GM18505 (cell line): Measurements from ENCODE around the gene GPR15LG.
A peak's percentile ranks its signal among the peaks of the same experiment; 100 is the strongest.

Experiments used
- ATAC-seq: cut with Tn5 transposase; IDR thresholded peaks from one replicate; pipeline ENCODE4 v1.9.1; 2021; ENCODE audit not compliant: unreplicated experiment
- POLR2A ChIP-seq: IDR thresholded peaks from 4 replicates; pipeline ENCODE4 v1.6.1; 2011; ENCODE audit warnings: borderline replicate concordance; ENCODE audit not compliant: insufficient read depth, insufficient read length; ENCODE audit errors: extremely low read depth

Gene GPR15LG

DNA sequence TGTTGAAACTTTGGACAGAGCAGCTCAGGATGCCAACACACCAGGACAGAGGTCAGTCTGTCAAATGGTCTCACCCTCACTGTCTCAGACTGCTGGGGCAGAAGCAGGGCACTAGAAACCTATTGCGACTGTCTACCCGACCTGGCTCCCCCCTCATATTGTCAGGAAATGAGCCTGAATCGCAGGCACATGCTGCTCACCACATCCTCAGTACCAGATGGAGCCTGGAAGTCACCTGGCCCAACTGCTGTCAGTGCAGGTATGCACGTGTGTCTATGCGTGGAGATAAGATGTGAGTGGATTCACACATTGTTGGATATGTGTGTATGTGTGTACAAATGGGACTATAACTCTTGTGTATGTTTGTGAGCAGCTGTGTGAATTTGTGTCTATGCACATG is 17.5 kb downstream of the GPR15LG start:
- ATAC-seq, result no peak
- TF ChIP-seq POLR2A, result no peak

GRCh38 chr10:84193327-84193726 is 19.7 kb downstream of the GPR15LG start:
- TF ChIP-seq POLR2A, result no peak
- ATAC-seq, result no peak

DNA sequence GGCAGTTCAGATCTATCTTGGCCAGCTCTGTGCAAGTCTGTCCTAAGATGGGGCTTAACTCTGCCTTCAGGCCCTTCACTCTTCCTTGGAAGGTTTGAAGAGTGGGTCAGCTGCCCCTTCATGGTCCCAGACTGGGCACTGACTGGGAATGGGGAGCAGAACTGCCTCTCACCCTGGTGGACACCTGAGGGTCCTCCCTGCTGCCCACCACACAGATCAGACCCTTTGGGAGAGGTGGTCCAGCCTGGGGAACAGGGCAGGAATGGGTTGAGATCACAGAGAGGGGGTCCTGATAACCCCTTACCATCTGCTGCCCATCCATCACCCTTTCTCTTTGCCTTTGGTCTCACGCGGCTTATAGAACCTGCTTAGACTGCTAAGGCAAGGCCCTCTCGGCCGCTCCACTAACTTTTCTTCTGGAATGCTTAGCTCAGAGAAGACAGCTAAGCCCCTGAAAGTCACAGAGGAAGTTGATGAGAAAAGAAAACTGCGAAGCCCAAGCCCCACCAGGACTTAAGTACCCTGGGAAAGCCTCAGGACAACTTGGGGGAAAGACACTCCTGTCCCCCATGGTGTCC is 20.3 kb downstream of the GPR15LG start:
- no peak for TF ChIP-seq POLR2A
- ATAC-seq, result no peak

GRCh38 chr10:84194424-84195043 is 20.9 kb downstream of the GPR15LG start, which contains the start of gene CDHR1:
CDHR1 (plus strand) TSS chr10:84194537; CDS start chr10:84194761, 224 bp downstream.
- no peak for TF ChIP-seq POLR2A
- ATAC-seq, result peak; percentile 63

DNA sequence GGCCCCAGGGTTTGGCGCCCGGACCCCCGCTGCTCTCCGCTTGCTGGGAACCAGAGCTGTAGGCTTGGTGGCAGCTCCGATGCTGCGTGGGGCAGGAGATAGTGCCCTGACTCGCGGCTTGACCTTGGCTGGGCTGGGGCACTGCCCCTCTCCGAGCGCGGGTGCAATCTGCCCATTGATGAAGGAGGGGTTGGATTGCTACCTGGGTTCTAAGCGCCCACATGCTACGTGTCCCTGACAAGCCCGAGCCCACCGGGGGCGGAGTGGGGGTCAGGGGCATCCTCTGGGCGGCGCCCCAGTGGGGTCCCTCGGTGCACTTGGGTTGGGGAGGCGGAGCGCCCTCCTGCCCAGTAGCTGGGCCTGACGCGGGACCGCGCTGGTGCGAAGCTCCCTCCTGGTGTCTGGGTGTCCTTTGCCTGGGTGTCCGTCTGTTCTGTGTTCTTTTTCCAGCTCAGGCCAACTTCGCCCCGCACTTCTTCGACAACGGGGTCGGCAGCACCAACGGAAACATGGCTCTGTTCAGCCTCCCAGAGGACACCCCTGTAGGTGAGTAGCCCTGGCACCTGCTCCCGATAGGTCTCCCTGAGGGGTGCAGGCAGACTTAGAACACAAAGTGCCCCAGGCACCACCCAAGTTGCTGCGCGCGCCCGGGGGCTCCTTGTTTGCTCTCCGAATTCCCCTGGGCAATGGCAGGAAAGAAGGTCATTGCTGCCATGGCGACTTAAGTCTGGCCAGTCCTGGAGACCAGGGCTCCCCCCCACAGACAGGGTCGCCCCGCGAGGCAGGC is 21.6 kb downstream of the GPR15LG start:
- ATAC-seq, result no peak
- TF ChIP-seq POLR2A, result no peak

DNA sequence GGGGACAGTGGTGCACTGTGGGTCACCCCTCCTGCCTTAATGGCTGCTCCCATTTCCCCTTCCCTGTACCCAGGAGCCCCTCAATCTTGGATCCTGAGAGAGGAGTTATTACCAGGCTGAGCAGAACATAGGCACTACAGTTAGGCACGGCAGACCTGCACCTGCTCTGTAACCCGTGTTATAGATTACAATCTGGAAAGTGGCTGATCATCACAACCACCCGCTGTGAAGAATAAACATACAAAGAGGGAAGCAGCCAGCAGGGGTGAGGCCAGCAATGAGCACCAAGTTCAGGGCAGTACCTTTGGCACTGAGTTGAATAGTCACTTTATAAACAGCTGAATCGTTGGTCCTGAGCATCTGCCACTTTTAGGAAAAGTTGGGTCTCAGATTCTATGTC is 22.5 kb downstream of the GPR15LG start:
- ATAC-seq, result no peak
- TF ChIP-seq POLR2A, result no peak

DNA sequence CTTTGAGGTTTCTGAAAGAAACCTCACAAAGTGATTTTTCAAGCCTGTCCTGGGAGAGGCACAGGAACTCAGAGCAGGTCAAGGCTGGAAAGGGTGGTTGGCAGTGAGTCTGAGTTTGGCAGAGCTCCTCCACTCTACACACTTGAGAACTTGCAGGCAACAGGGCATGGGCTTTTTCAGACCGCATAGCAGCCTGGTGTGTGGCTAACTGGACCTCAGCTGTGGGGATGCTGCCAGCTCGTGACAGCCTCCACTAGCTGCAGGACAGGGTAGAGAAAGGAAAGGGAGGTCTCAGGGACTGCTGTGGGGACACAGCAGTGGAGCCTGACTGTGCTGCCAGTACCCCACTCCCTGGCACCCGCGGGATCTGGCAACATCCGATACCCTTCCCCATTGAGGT is 23.3 kb downstream of the GPR15LG start:
- TF ChIP-seq POLR2A, result no peak
- no peak for ATAC-seq

DNA sequence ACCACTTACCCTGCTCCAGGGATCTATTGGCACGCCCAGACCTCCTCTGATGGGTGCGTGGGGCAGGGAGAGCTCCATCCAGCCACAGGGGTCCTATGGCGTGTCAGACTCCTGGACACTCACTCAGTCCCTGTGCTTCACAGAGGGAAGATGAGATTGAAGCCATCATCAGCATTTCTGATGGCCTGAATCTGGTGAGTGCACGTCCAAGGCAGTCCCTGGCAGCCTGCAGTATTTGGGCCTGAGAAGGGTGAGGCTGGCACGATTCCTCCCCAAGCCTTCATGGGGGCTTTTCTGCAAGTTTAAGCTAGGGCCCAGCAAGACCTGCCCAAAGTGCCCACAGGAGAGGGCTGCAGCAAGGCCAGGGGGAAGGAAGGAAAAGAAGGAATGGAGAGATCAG is 24.0 kb downstream of the GPR15LG start:
- no peak for ATAC-seq
- TF ChIP-seq POLR2A, result no peak

- no peak for TF ChIP-seq POLR2A
- ATAC-seq, result no peak
These were observed 24.8 kb downstream of the GPR15LG start for GRCh38 chr10:84198206-84198915.

DNA sequence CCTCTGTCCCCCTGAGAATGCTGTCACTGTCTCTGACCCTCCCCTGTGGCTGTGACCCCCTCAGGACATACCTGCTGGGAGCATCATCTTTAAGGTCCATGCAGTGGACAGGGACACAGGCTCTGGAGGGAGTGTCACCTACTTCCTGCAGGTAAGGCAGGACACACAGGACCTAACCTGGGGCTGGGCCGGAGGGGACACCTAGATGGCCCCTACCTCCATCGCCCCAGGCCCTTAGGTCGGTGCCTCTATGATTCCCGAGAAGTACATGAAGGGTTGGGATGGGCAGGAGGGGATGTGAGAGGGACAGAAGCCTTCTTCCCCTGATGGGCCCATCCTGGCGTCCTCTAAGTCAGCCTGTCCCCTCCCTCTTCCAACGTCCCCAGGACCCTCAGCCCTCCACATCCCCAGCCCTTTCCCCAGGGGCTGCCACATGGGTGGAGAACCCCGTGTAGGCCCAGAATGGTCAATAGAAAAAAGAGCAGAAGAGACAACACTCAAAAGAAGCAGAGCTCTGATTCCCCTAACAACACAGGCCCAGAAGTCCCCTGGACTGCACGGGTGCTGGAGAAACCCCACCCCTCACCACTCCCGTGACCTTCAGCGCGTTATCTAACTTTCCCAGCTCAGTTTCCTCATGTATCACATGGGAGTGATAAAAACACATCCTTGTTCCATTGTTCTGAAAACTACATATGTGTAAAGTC is 27.1 kb downstream of the GPR15LG start:
- TF ChIP-seq POLR2A, result no peak
- ATAC-seq, result no peak

GRCh38 chr10:84201244-84201606 is 27.6 kb downstream of the GPR15LG start:
- no peak for TF ChIP-seq POLR2A
- no peak for ATAC-seq

DNA sequence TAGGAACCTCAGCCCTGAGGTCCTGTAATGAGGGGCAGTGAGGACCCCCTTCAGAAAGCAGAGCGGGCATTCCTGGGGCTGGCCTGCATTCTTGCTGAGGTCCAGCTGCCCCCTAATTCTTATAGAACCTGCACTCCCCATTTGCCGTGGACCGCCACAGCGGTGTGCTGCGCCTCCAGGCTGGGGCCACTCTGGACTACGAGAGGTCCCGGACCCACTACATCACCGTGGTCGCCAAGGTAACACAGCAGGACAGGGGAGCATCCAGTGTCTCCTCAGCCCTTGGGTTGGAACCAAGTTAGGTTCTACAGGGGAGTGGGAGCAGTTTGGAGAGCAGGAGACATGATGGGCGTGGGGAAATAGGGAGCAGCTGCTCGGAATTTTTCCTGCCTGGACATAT is 28.1 kb downstream of the GPR15LG start:
- no peak for ATAC-seq
- no peak for TF ChIP-seq POLR2A

DNA sequence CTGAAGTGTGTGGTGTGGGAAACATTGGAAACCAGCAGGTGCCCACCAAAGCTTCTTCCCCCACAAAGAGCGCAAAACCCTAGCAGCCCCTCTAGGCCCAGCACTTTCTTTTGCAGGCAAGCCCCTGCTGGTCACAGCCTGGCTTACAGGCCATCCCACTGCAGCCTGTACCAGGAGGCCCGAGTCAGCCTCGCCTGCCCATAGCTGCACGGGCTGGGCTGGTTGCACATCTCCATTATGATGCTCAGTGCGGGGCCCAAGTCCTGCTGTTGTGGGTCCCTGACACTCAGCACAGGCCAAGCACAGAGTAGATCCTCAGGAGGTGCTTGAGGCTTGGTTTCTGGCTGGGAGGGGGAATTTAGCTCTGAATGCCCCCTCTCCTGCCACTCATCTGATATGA is 28.7 kb downstream of the GPR15LG start:
- no peak for TF ChIP-seq POLR2A
- ATAC-seq, result no peak
